ENCODE results near the gene R3HDM1.

- TF ChIP-seq SUZ12 (IDR thresholded peaks at IDR 0.05; ENCODE audit: extremely low read depth, insufficient read depth, insufficient read length) (no peak), YY1 (IDR thresholded peaks at IDR 0.05; ENCODE audit: insufficient read depth, insufficient read length) (no peak), ZNF274 (IDR thresholded peaks at IDR 0.05; ENCODE audit: low read depth, low read length) (no peak)
These were observed 120.4 kb downstream of the R3HDM1 start for GRCh38 chr2:135651717-135652116.

Measured in NT2/D1 (cell line).